ENCODE data around the gene COMMD9.

Gene COMMD9

GRCh38 chr11:36257351-36257750 lies 31.9 kb downstream of the COMMD9 start:
- DNase-seq (ENCODE audit: low spot score): no peak

- DNase-seq (ENCODE audit: low spot score): peak; percentile 45
These were observed 34.5 kb downstream of the COMMD9 start for GRCh38 chr11:36254713-36255112.

GRCh38 chr11:36253238-36253637 lies 36.0 kb downstream of the COMMD9 start:
- DNase-seq (ENCODE audit: low spot score): no peak

- no peak for DNase-seq (ENCODE audit: low spot score)
These were observed 37.4 kb downstream of the COMMD9 start for GRCh38 chr11:36251823-36252222.

- peak; percentile 45 for DNase-seq (ENCODE audit: low spot score)
These were observed 40.0 kb downstream of the COMMD9 start for GRCh38 chr11:36249246-36249645.

GRCh38 chr11:36248436-36248835 lies 40.8 kb downstream of the COMMD9 start:
- no peak for DNase-seq (ENCODE audit: low spot score)

- no peak for DNase-seq (ENCODE audit: low spot score)
These were observed 41.7 kb downstream of the COMMD9 start for GRCh38 chr11:36247493-36247892.

GRCh38 chr11:36243641-36244040 lies 45.6 kb downstream of the COMMD9 start:
- DNase-seq (ENCODE audit: low spot score): no peak

- DNase-seq (ENCODE audit: low spot score): no peak
These were observed 47.7 kb downstream of the COMMD9 start for GRCh38 chr11:36241497-36241896.

GRCh38 chr11:36240801-36241200 lies 48.4 kb downstream of the COMMD9 start:
- no peak for DNase-seq (ENCODE audit: low spot score)

- DNase-seq (ENCODE audit: low spot score): no peak
These were observed 49.1 kb downstream of the COMMD9 start for GRCh38 chr11:36240173-36240572.

GRCh38 chr11:36239636-36240035 lies 49.6 kb downstream of the COMMD9 start:
- no peak for DNase-seq (ENCODE audit: low spot score)

- DNase-seq (ENCODE audit: low spot score): no peak
These were observed 50.3 kb downstream of the COMMD9 start for GRCh38 chr11:36238881-36239280.

- DNase-seq (ENCODE audit: low spot score): no peak
These were observed 51.1 kb downstream of the COMMD9 start for GRCh38 chr11:36238036-36238631.

GRCh38 chr11:36237391-36237790 lies 51.8 kb downstream of the COMMD9 start:
- DNase-seq (ENCODE audit: low spot score): no peak

GRCh38 chr11:36235750-36236149 lies 53.5 kb downstream of the COMMD9 start:
- no peak for DNase-seq (ENCODE audit: low spot score)

- DNase-seq (ENCODE audit: low spot score): no peak
These were observed 54.4 kb downstream of the COMMD9 start for GRCh38 chr11:36234825-36235224.

- no peak for DNase-seq (ENCODE audit: low spot score)
These were observed 56.0 kb downstream of the COMMD9 start for GRCh38 chr11:36233204-36233603.

GRCh38 chr11:36230779-36231699 lies 58.2 kb downstream of the COMMD9 start:
- DNase-seq (ENCODE audit: low spot score): peak; percentile 81

- no peak for DNase-seq (ENCODE audit: low spot score)
These were observed 60.0 kb downstream of the COMMD9 start for GRCh38 chr11:36229091-36229705.

- no peak for DNase-seq (ENCODE audit: low spot score)
These were observed 60.5 kb downstream of the COMMD9 start for GRCh38 chr11:36228689-36229088.

GRCh38 chr11:36227044-36227443 lies 62.2 kb downstream of the COMMD9 start:
- no peak for DNase-seq (ENCODE audit: low spot score)

All from GM03348 (cell line).